Chondrocyte (in vitro differentiated cells): ENCODE measurements around the gene PASK. TPM values are rescaled to one million over a fixed set of nuclear protein-coding genes. Genes with fewer than 3 reads are reported as not detected.
"Not testable (repeated sequence)": the region's sequence is repeated elsewhere in the genome, so short reads cannot be mapped to it uniquely, and the experiment has no call there.

Source experiments
- DNase-seq: peaks from one replicate; pipeline ENCODE4 v3.0.0; 2021; ENCODE audit warnings: mixed read lengths, low spot score
- H3K27ac Mint-ChIP-seq: one replicate; pipeline ENCODE4 v1.8.0; 2021; ENCODE audit warnings: mild to moderate bottlenecking, moderate library complexity, mixed read lengths; ENCODE audit not compliant: unreplicated experiment
- H3K27me3 Mint-ChIP-seq: 2 replicates; pipeline ENCODE4 v1.8.0; 2021; ENCODE audit warnings: low read depth, mixed read lengths
- H3K36me3 Mint-ChIP-seq: 2 replicates; pipeline ENCODE4 v1.8.0; 2021; ENCODE audit warnings: low read depth, mixed read lengths
- H3K4me1 Mint-ChIP-seq: 2 replicates; pipeline ENCODE4 v1.8.0; 2021; ENCODE audit warnings: low read depth, mild to moderate bottlenecking, mixed read lengths
- H3K4me3 Mint-ChIP-seq: one replicate; pipeline ENCODE4 v1.8.0; 2021; ENCODE audit warnings: mild to moderate bottlenecking, moderate library complexity, mixed read lengths; ENCODE audit not compliant: unreplicated experiment
- H3K9me3 Mint-ChIP-seq: 2 replicates; pipeline ENCODE4 v1.8.0; 2021; ENCODE audit warnings: low read depth, mixed read lengths
- CTCF ChIP-seq: fragments of 200-600 bp; sonication (generic); IDR thresholded peaks from 2 replicates; pipeline ENCODE4 v1.5.0; 2021; ENCODE audit warnings: antibody characterized with exemption, mild to moderate bottlenecking, moderate library complexity
- long read RNA-seq: library from polyadenylated mRNA; stranded (forward); transcript quantifications from one replicate; pipeline ENCODE4 v2.0.0, GENCODE V29; 2021
- total RNA-seq: library from RNA; stranded (reverse); gene quantifications from 3 replicates; pipeline ENCODE4 v1.2.1, GENCODE V29; 2021

Gene PASK
- 4.4 to 13.8 TPM (median 4.5 TPM) in 3 replicates for total RNA-seq
- long read RNA-seq, full-length matches to known transcripts: 1 of 3 reads
- long read RNA-seq, partial matches to known transcripts: 0 of 3 reads
- long read RNA-seq, other reads (novel, unspliced or antisense): 2 of 3 reads

GRCh38 chr2:241148891-241149674 is at the start of gene PASK:
Gene PASK (minus strand): TSS chr2:241149472. CDS start chr2:241143032, 6,440 bp downstream.
- peak within 1 kb of the TSS; percentile 92 for H3K4me3 Mint-ChIP-seq
- H3K27me3 Mint-ChIP-seq: no peaks in the 10 kb centered on the region
- peaks cover 5% of the 10 kb centered on the region for H3K36me3 Mint-ChIP-seq
- DNase-seq: peak; percentile 97
- no peaks in the 10 kb centered on the region for H3K9me3 Mint-ChIP-seq
- peaks cover 30% of the 10 kb centered on the region for H3K4me1 Mint-ChIP-seq
- no peak for TF ChIP-seq CTCF
- peak within 1 kb of the TSS; percentile 95 for H3K27ac Mint-ChIP-seq

GRCh38 chr2:241198381-241199279 is 49.4 kb upstream of the PASK start:
- no peaks in the 10 kb centered on the region for H3K27me3 Mint-ChIP-seq
- TF ChIP-seq CTCF: no peak
- H3K9me3 Mint-ChIP-seq: no peaks in the 10 kb centered on the region
- H3K36me3 Mint-ChIP-seq: no peaks in the 10 kb centered on the region
- H3K27ac Mint-ChIP-seq: no peak overlapping the region
- H3K4me1 Mint-ChIP-seq: no peaks in the 10 kb centered on the region
- DNase-seq: peak; percentile 83
- H3K4me3 Mint-ChIP-seq: no peak overlapping the region

GRCh38 chr2:241197947-241198346 is 48.7 kb upstream of the PASK start:
- Mint-ChIP-seq H3K27me3 (no peaks in the 10 kb centered on the region), H3K9me3 (no peaks in the 10 kb centered on the region), H3K4me3 (no peak overlapping the region), H3K4me1 (no peaks in the 10 kb centered on the region), H3K27ac (no peak overlapping the region), H3K36me3 (no peaks in the 10 kb centered on the region)
- no peak for DNase-seq
- TF ChIP-seq CTCF: no peak

- H3K27me3 Mint-ChIP-seq, H3K36me3 Mint-ChIP-seq, H3K4me1 Mint-ChIP-seq, H3K4me3 Mint-ChIP-seq, H3K9me3 Mint-ChIP-seq, DNase-seq, H3K27ac Mint-ChIP-seq: not testable (repeated sequence)
Observed at GRCh38 chr2:241197246-241197645, 48.0 kb upstream of the PASK start.

- no peaks in the 10 kb centered on the region for H3K4me1 Mint-ChIP-seq
- no peaks in the 10 kb centered on the region for H3K9me3 Mint-ChIP-seq
- no peak for DNase-seq
- H3K36me3 Mint-ChIP-seq: no peaks in the 10 kb centered on the region
- no peaks in the 10 kb centered on the region for H3K27me3 Mint-ChIP-seq
- TF ChIP-seq CTCF: no peak
- H3K4me3 Mint-ChIP-seq: no peak overlapping the region
- H3K27ac Mint-ChIP-seq: no peak overlapping the region
Observed at GRCh38 chr2:241195506-241196130, 46.3 kb upstream of the PASK start.
